GM23248 (cell line): Measurements from ENCODE around the gene UGDH. TPM values are rescaled to one million over a fixed set of nuclear protein-coding genes. Genes with fewer than 3 reads are reported as not detected.

Experiments
- DNase-seq: peaks from one replicate; pipeline ENCODE4 v3.0.0-alpha.2; 2015
- H2AFZ ChIP-seq: fragments of 200-600 bp; sonication (generic); 2 replicates; pipeline ENCODE4 v1.6.1; 2016; ENCODE audit warnings: antibody characterized with exemption
- H3F3A ChIP-seq: fragments of 200-600 bp; sonication (generic); 2 replicates; pipeline ENCODE4 v1.6.1; 2016; ENCODE audit warnings: mild to moderate bottlenecking, antibody characterized with exemption, mixed run types; ENCODE audit not compliant: insufficient read depth
- H3K27ac ChIP-seq: fragments of 200-600 bp; sonication (generic); 2 replicates; pipeline ENCODE4 v1.5.1; 2016; ENCODE audit warnings: mild to moderate bottlenecking
- H3K27me3 ChIP-seq: fragments of 200-600 bp; sonication (generic); replicated peaks from 2 replicates; pipeline ENCODE4 v1.6.1; 2016; ENCODE audit warnings: mild to moderate bottlenecking; ENCODE audit not compliant: insufficient read depth
- H3K36me3 ChIP-seq: fragments of 200-600 bp; sonication (generic); 2 replicates; pipeline ENCODE4 v1.6.1; 2016; ENCODE audit warnings: low read depth, mild to moderate bottlenecking
- H3K4me1 ChIP-seq: fragments of 200-600 bp; sonication (generic); 2 replicates; pipeline ENCODE4 v1.6.1; 2016; ENCODE audit warnings: mild to moderate bottlenecking; ENCODE audit not compliant: insufficient read depth
- H3K4me2 ChIP-seq: fragments of 200-600 bp; sonication (generic); one replicate; pipeline ENCODE4 v1.6.1; 2016; ENCODE audit warnings: mild to moderate bottlenecking; ENCODE audit not compliant: unreplicated experiment
- H3K4me3 ChIP-seq: fragments of 200-600 bp; sonication (generic); 2 replicates; pipeline ENCODE4 v1.5.1; 2016; ENCODE audit warnings: mild to moderate bottlenecking
- H3K79me2 ChIP-seq: fragments of 200-600 bp; sonication (generic); 2 replicates; pipeline ENCODE4 v1.6.1; 2016; ENCODE audit warnings: mild to moderate bottlenecking; ENCODE audit not compliant: insufficient read depth
- H3K9ac ChIP-seq: fragments of 200-600 bp; sonication (generic); 2 replicates; pipeline ENCODE4 v1.6.1; 2016; ENCODE audit warnings: mild to moderate bottlenecking
- H3K9me2 ChIP-seq: fragments of 200-600 bp; sonication (generic); 2 replicates; pipeline ENCODE4 v1.6.1; 2016; ENCODE audit warnings: mixed run types, mild to moderate bottlenecking, moderate library complexity; ENCODE audit not compliant: insufficient read depth
- H3K9me3 ChIP-seq: fragments of 200-600 bp; sonication (generic); one replicate; pipeline ENCODE4 v1.6.1; 2017; ENCODE audit warnings: low read depth
- H4K20me1 ChIP-seq: fragments of 200-600 bp; sonication (generic); 2 replicates; pipeline ENCODE4 v1.6.0; 2016; ENCODE audit not compliant: insufficient read depth
- EZH2 ChIP-seq: fragments of 200-600 bp; sonication (generic); IDR thresholded peaks from 2 replicates; pipeline ENCODE4 v1.6.1; 2018; ENCODE audit warnings: antibody characterized with exemption, mild to moderate bottlenecking; ENCODE audit not compliant: insufficient read depth, poor library complexity, severe bottlenecking
- EZH2phosphoT487 ChIP-seq: fragments of 200-600 bp; sonication (generic); IDR thresholded peaks from 2 replicates; pipeline ENCODE4 v1.6.1; 2018; ENCODE audit warnings: antibody characterized with exemption, moderate library complexity, mild to moderate bottlenecking, low read depth; ENCODE audit not compliant: insufficient read depth
- WGBS, 2 experiments: methylation state at CpG; one replicate each; pipeline ENCODE4 v1.1.6; 2015 to 2017; ENCODE audit warnings: low lambda C conversion rate in 2 of 2, low coverage in 1 of 2; ENCODE audit errors: missing lambda C conversion rate in 2 of 2; 5-methylcytosine and 5-hydroxymethylcytosine counted together
- in situ Hi-C: fragments of 300-500 bp; cut with MboI; formaldehyde crosslinking; loops from 2 replicates; pipeline ENCODE4 v1.15.0; 2020
- polyA plus RNA-seq: library from polyadenylated mRNA; unstranded; fragments of >200 nt; fragmentation: Nextera tagmentation; extraction: Ambion mirVana; gene quantifications from 2 replicates; pipeline ENCODE4 v1.2.1, GENCODE V29; 2016
- total RNA-seq: library from RNA; depleted of rRNA; stranded (reverse); fragments of >200 nt; shearing (Covaris generic); gene quantifications from 2 replicates; pipeline ENCODE4 v1.2.3, GENCODE V29; 2014; rRNA removed

The UGDH gene
- 197 and 263 TPM in 2 replicates for total RNA-seq
- polyA plus RNA-seq, result 140 and 154 TPM in 2 replicates

GRCh38 chr4:39527296-39528060, at the start of gene UGDH:
Gene UGDH (minus strand): TSS chr4:39527439. CDS start chr4:39521512, 5,927 bp downstream.
- DNase-seq, result peak; percentile 100
- H3K4me3 ChIP-seq, result peak within 1 kb of the TSS; percentile 99
- no peaks in the 10 kb centered on the region for H4K20me1 ChIP-seq
- peak within 1 kb of the TSS; percentile 98 for H3K27ac ChIP-seq
- H2AFZ ChIP-seq, result peak within 1 kb of the TSS; percentile 78
- peaks cover 11% of the 10 kb centered on the region; the same call in 1 of the 2 replicates for H3K36me3 ChIP-seq
- peaks cover 25% of the 10 kb centered on the region; the same call in 1 of the 2 replicates for H3F3A ChIP-seq
- in situ Hi-C loops, result no loop called here
- TF ChIP-seq EZH2phosphoT487 (no peak), EZH2 (no peak)
- peak within 1 kb of the TSS; percentile 100 for H3K4me2 ChIP-seq
- no peaks in the 10 kb centered on the region for H3K27me3 ChIP-seq
- WGBS, 2 experiments, result 1% methylated on average over 48 to 64 of the region's 73 CpGs
- no peaks in the 10 kb centered on the region for H3K9me3 ChIP-seq
- H3K79me2 ChIP-seq, result peaks cover 75% of the 10 kb centered on the region
- no peaks in the 10 kb centered on the region for H3K9me2 ChIP-seq
- peak within 1 kb of the TSS; percentile 96 for H3K9ac ChIP-seq
- H3K4me1 ChIP-seq, result peaks cover 34% of the 10 kb centered on the region

- WGBS, 2 experiments, result 83 to 87% methylated on average over 5 of the region's 5 CpGs
- TF ChIP-seq EZH2phosphoT487 (no peak), EZH2 (no peak)
- H3K9me2 ChIP-seq, result no peaks in the 10 kb centered on the region
- no peaks in the 10 kb centered on the region for H3K27me3 ChIP-seq
- no peak overlapping the region for H3K27ac ChIP-seq
- no peaks in the 10 kb centered on the region for H3K9me3 ChIP-seq
- in situ Hi-C loops, result no loop called here
- no peak overlapping the region for H3K4me2 ChIP-seq
- H3K36me3 ChIP-seq, result no peaks in the 10 kb centered on the region; the same call in 1 of the 2 replicates
- no peak overlapping the region for H3K9ac ChIP-seq
- peaks cover 4% of the 10 kb centered on the region for H3K4me1 ChIP-seq
- H3K4me3 ChIP-seq, result no peak overlapping the region
- DNase-seq, result peak; percentile 34
- peaks cover 6% of the 10 kb centered on the region for H3F3A ChIP-seq
- H3K79me2 ChIP-seq, result peaks cover 26% of the 10 kb centered on the region
- H4K20me1 ChIP-seq, result no peaks in the 10 kb centered on the region
- H2AFZ ChIP-seq, result no peak overlapping the region
Observed at GRCh38 chr4:39574946-39575345, 47.7 kb upstream of the UGDH start.

DNA sequence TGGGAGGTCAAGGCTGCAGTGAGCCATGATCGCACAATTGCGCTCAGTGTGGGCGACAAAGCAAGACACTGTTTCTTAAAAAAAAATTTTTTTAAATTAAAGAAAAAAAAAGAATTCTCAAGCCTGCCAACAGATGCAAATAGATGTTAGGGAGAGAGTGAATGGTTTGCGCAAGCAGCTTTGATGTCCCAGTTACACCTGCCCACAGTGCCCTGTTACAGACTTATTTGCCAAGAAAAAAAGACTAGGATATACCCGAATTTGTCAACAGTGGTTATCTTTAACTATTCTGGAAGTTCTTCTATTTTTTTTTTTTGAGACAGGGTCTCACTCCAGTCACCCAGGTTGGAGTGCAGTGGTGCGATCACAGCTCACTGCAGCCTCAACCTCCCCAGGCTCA, 44.3 kb upstream of the UGDH start:
- H4K20me1 ChIP-seq, result no peaks in the 10 kb centered on the region
- H3K79me2 ChIP-seq, result peaks cover 10% of the 10 kb centered on the region; the same call in 1 of the 2 replicates
- H3K36me3 ChIP-seq, result no peaks in the 10 kb centered on the region; the same call in 1 of the 2 replicates
- H3K9ac ChIP-seq, result no peak overlapping the region
- no peak overlapping the region for H3K27ac ChIP-seq
- in situ Hi-C loops, result no loop called here
- H2AFZ ChIP-seq, result no peak overlapping the region
- H3K4me2 ChIP-seq, result no peak overlapping the region
- no peak overlapping the region for H3K4me3 ChIP-seq
- H3F3A ChIP-seq, result peaks cover 12% of the 10 kb centered on the region
- TF ChIP-seq EZH2phosphoT487 (no peak), EZH2 (no peak)
- H3K4me1 ChIP-seq, result peaks cover 7% of the 10 kb centered on the region
- no peaks in the 10 kb centered on the region for H3K9me3 ChIP-seq
- 86 to 88% methylated on average over 6 of the region's 6 CpGs for WGBS, 2 experiments
- H3K9me2 ChIP-seq, result no peaks in the 10 kb centered on the region
- no peaks in the 10 kb centered on the region for H3K27me3 ChIP-seq
- DNase-seq, result no peak

- WGBS, 2 experiments, result 96 to 99% methylated on average over 4 of the region's 4 CpGs
- Histone ChIP-seq H3K9me2 (no peaks in the 10 kb centered on the region), H3K4me1 (peaks cover 6% of the 10 kb centered on the region), H2AFZ (no peak overlapping the region), H3K27ac (no peak overlapping the region), H3F3A (peaks cover 12% of the 10 kb centered on the region), H3K4me3 (no peak overlapping the region), H3K4me2 (no peak overlapping the region), H3K9ac (no peak overlapping the region), H3K36me3 (no peaks in the 10 kb centered on the region; the same call in 1 of the 2 replicates), H4K20me1 (no peaks in the 10 kb centered on the region), H3K27me3 (no peaks in the 10 kb centered on the region), H3K9me3 (no peaks in the 10 kb centered on the region), H3K79me2 (peaks cover 8% of the 10 kb centered on the region; the same call in 1 of the 2 replicates)
- in situ Hi-C loops, result no loop called here
- no peak for TF ChIP-seq EZH2phosphoT487
- no peak for TF ChIP-seq EZH2
- DNase-seq, result peak; percentile 3
Observed at GRCh38 chr4:39571054-39571453, 43.8 kb upstream of the UGDH start.
